Esophagus squamous epithelium (tissue), 4 donors: ENCODE measurements around the gene TDRD7.

Source experiments
- CTCF ChIP-seq, 6 experiments: fragments of 450-650 bp in 4 of 6; fragments of 200-600 bp in 2 of 6; sonication (generic) in 2 of 6; IDR thresholded peaks; one replicate each; pipeline ENCODE4 v1.5.1; 2016 to 2019; ENCODE audit warnings: antibody characterized with exemption in 6 of 6, mild to moderate bottlenecking in 4 of 6, moderate library complexity in 4 of 6
- POLR2A ChIP-seq, 4 donors: fragments of 450-650 bp; IDR thresholded peaks; one replicate each; pipeline ENCODE4 v1.6.1; 2017; ENCODE audit warnings: antibody characterized with exemption in 4 of 4, mild to moderate bottlenecking in 4 of 4, moderate library complexity in 3 of 4

GRCh38 chr9:97397220-97397619, 14.7 kb upstream of the TDRD7 start:
- no peak for TF ChIP-seq CTCF (IDR thresholded peaks at IDR 0.05)
- no peak for TF ChIP-seq POLR2A (IDR thresholded peaks at IDR 0.05)
